Mammary epithelial cell (primary cell): ENCODE measurements around the gene IST1.

Experiments used
- CTCF ChIP-seq, 2 donors: IDR thresholded peaks in 1 of 2; conservative IDR thresholded peaks in 1 of 2; 2 replicates each; pipeline ENCODE4 v1.5.1; 2011 to 2012; ENCODE audit warnings: inconsistent platforms in 2 of 2, low read length in 2 of 2, mild to moderate bottlenecking in 2 of 2, control low read depth in 1 of 2, low read depth in 1 of 2; ENCODE audit not compliant: insufficient read depth in 1 of 2; ENCODE audit errors: extremely low read depth in 1 of 2
- EZH2 ChIP-seq: IDR thresholded peaks from 2 replicates; pipeline ENCODE4 v1.6.1; 2012; ENCODE audit warnings: low read length, inconsistent platforms, borderline replicate concordance

DNA sequence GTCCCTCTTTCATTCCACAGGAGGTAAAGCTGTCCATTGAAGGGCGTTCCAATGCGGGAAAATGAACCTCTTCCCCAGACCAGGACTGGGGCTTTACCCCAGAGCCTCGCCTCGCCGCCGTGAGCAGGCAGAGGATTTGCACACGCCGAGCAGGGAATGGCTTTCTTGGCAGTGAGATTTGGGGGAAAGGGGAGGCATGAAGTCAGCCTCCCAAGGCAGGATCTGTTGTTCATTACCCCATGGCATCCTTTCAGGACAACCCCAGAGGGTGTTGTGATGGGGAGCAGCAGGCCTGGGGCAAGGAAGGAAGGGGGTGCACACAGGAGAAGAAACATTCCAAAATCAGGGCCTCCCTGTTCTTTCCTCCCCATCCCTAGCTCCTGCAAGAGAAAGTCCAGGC lies 43.6 kb upstream of the IST1 start:
- TF ChIP-seq EZH2 (no peak), CTCF (conservative IDR thresholded peaks at IDR 0.05 in 1 of 2, IDR thresholded peaks at IDR 0.05 in 1 of 2; ENCODE audit: extremely low read depth in 1 of 2, insufficient read depth in 1 of 2, low read depth in 1 of 2, low read length in 2 of 2) (no peak)
